Keratinocyte (primary cell): ENCODE measurements around the gene PHF2. TPM values are rescaled to one million over a fixed set of nuclear protein-coding genes. Genes with fewer than 3 reads are reported as not detected.

Experiments
- DNase-seq: peaks from one replicate; pipeline ENCODE4 v3.0.0-alpha.2; 2011; ENCODE audit warnings: low read depth, missing footprints, low spot score
- FAIRE-seq: peaks from 2 replicates; lab custom pipeline; 2011; peaks lifted over from hg19 to GRCh38; lab: Jason Lieb, UNC
- H2AFZ ChIP-seq: 2 replicates; pipeline ENCODE4 v1.6.0; 2012; ENCODE audit warnings: low read length, control low read depth, inconsistent platforms; ENCODE audit not compliant: control insufficient read depth
- H3K27ac ChIP-seq: 2 replicates; pipeline ENCODE4 v1.5.1; 2011; ENCODE audit warnings: low read length; ENCODE audit not compliant: control insufficient read depth, insufficient read depth
- H3K27me3 ChIP-seq: 3 replicates; pipeline ENCODE4 v1.6.0; 2011; ENCODE audit warnings: low read length; ENCODE audit not compliant: control insufficient read depth, insufficient read depth; ENCODE audit errors: extremely low read depth
- H3K36me3 ChIP-seq, 2 experiments: 2 replicates in 1 of 2; 3 replicates in 1 of 2; pipeline ENCODE4 v1.5.1; 2011; ENCODE audit warnings: low read length in 2 of 2, mild to moderate bottlenecking in 1 of 2; ENCODE audit not compliant: control insufficient read depth in 2 of 2, insufficient read depth in 2 of 2; ENCODE audit errors: extremely low read depth in 1 of 2
- H3K4me1 ChIP-seq: 3 replicates; pipeline ENCODE4 v1.5.1; 2011; ENCODE audit warnings: low read length; ENCODE audit not compliant: control insufficient read depth, insufficient read depth; ENCODE audit errors: extremely low read depth
- H3K4me2 ChIP-seq: 3 replicates; pipeline ENCODE4 v1.6.0; 2011; ENCODE audit warnings: low read depth, low read length; ENCODE audit not compliant: control insufficient read depth, insufficient read depth; ENCODE audit errors: extremely low read depth
- H3K4me3 ChIP-seq, 3 experiments: fragments of 200-600 bp in 1 of 3; sonication (generic) in 1 of 3; 2 replicates in 2 of 3; 3 replicates in 1 of 3; pipeline ENCODE4 v1.5.1; 2011 to 2016; ENCODE audit warnings: low read length in 3 of 3, mild to moderate bottlenecking in 3 of 3, control low read depth in 2 of 3, inconsistent platforms in 1 of 3, low read depth in 1 of 3, mixed read lengths in 1 of 3, mixed run types in 1 of 3, moderate library complexity in 1 of 3; ENCODE audit not compliant: control insufficient read depth in 2 of 3, insufficient read depth in 2 of 3; ENCODE audit errors: extremely low read depth in 1 of 3
- H3K79me2 ChIP-seq: 2 replicates; pipeline ENCODE4 v1.6.0; 2012; ENCODE audit warnings: low read length; ENCODE audit not compliant: control insufficient read depth, insufficient read depth
- H3K9ac ChIP-seq: 3 replicates; pipeline ENCODE4 v1.6.0; 2011; ENCODE audit warnings: low read length; ENCODE audit not compliant: control insufficient read depth, insufficient read depth; ENCODE audit errors: extremely low read depth
- H3K9me1 ChIP-seq: 3 replicates; pipeline ENCODE4 v1.6.0; 2011; ENCODE audit warnings: low read length; ENCODE audit not compliant: control insufficient read depth, insufficient read depth; ENCODE audit errors: extremely low read depth
- H3K9me3 ChIP-seq: 2 replicates; pipeline ENCODE4 v1.5.1; 2012; ENCODE audit warnings: low read depth, low read length; ENCODE audit not compliant: control insufficient read depth
- H4K20me1 ChIP-seq: 3 replicates; pipeline ENCODE4 v1.6.0; 2011; ENCODE audit warnings: low read length; ENCODE audit not compliant: control insufficient read depth, insufficient read depth; ENCODE audit errors: extremely low read depth
- CTCF ChIP-seq, 3 experiments: IDR thresholded peaks in 1 of 3; conservative IDR thresholded peaks in 1 of 3; optimal IDR thresholded peaks in 1 of 3; 2 replicates in 2 of 3; 3 replicates in 1 of 3; pipeline versions ENCODE3 to v1.5.1; 2011; ENCODE audit warnings: low read length in 3 of 3, mild to moderate bottlenecking in 3 of 3, moderate library complexity in 2 of 3, control low read depth in 1 of 3, inconsistent platforms in 1 of 3; ENCODE audit not compliant: insufficient read depth in 2 of 3; ENCODE audit errors: extremely low read depth in 1 of 3
- EZH2 ChIP-seq: IDR thresholded peaks from one replicate; pipeline ENCODE4 v1.6.1; 2012; ENCODE audit warnings: inconsistent platforms, mild to moderate bottlenecking, low read length, moderate library complexity
- dilution Hi-C: fragments of 300-500 bp; cut with MboI; formaldehyde crosslinking; loops from one replicate; pipeline ENCODE4 v1.7.0; 2020; ENCODE audit warnings: low sequenced_read_pairs; ENCODE audit not compliant: extremely low pct_ligation_motif_present
- polyA plus RNA-seq, 5 experiments: library from polyadenylated mRNA; depleted of rRNA in 3 of 5; stranded (reverse) in 3 of 5; stranded (forward) in 1 of 5; unstranded in 1 of 5; fragments of >200 nt; gene quantifications; 1 replicate in 1 of 5; 2 replicates in 3 of 5; 3 replicates in 1 of 5; pipeline versions ENCODE4 v1.2.1 to v1.2.3, GENCODE V29; 2011 to 2012; ENCODE audit warnings: missing spikeins in 2 of 5, low read depth in 1 of 5, low replicate concordance in 1 of 5

PHF2 gene
- polyA plus RNA-seq, 1 donor (not counting 4 experiments of a cell fraction or from before 2014, with no cell fraction given), result 5.1 TPM

GRCh38 chr9:93724852-93725251 is 148.5 kb downstream of the PHF2 start:
- DNase-seq, result no peak
- no peaks in the 10 kb centered on the region for H3K36me3 ChIP-seq
- TF ChIP-seq CTCF (optimal IDR thresholded peaks at IDR 0.05 in 1 of 3, IDR thresholded peaks at IDR 0.05 in 1 of 3, conservative IDR thresholded peaks at IDR 0.05 in 1 of 3; ENCODE audit: extremely low read depth in 1 of 3, insufficient read depth in 2 of 3, low read length in 3 of 3) (no peak), EZH2 (no peak)
- dilution Hi-C loops, result no loop called here
- no peaks in the 10 kb centered on the region for H3K9me1 ChIP-seq
- no peak overlapping the region for H3K4me3 ChIP-seq
- no peaks in the 10 kb centered on the region for H3K79me2 ChIP-seq
- no peaks in the 10 kb centered on the region for H3K27me3 ChIP-seq
- no peaks in the 10 kb centered on the region for H4K20me1 ChIP-seq
- no peaks in the 10 kb centered on the region for H3K9me3 ChIP-seq
- H3K9ac ChIP-seq, result no peak overlapping the region
- H3K4me1 ChIP-seq, result no peaks in the 10 kb centered on the region
- H3K27ac ChIP-seq, result no peak overlapping the region
- no peak overlapping the region for H3K4me2 ChIP-seq
- H2AFZ ChIP-seq, result no peak overlapping the region
- no peak for FAIRE-seq

GRCh38 chr9:93725382-93725781 is 149.0 kb downstream of the PHF2 start:
- Histone ChIP-seq H3K9me1 (no peaks in the 10 kb centered on the region), H3K4me2 (no peak overlapping the region), H3K36me3 (no peaks in the 10 kb centered on the region), H4K20me1 (no peaks in the 10 kb centered on the region), H2AFZ (no peak overlapping the region), H3K9ac (no peak overlapping the region), H3K4me3 (no peak overlapping the region), H3K27ac (no peak overlapping the region), H3K79me2 (no peaks in the 10 kb centered on the region), H3K9me3 (no peaks in the 10 kb centered on the region), H3K4me1 (no peaks in the 10 kb centered on the region), H3K27me3 (no peaks in the 10 kb centered on the region)
- DNase-seq, result no peak
- dilution Hi-C loops, result no loop called here
- TF ChIP-seq EZH2, result no peak
- TF ChIP-seq CTCF (optimal IDR thresholded peaks at IDR 0.05 in 1 of 3, IDR thresholded peaks at IDR 0.05 in 1 of 3, conservative IDR thresholded peaks at IDR 0.05 in 1 of 3; ENCODE audit: extremely low read depth in 1 of 3, insufficient read depth in 2 of 3, low read length in 3 of 3), result no peak
- FAIRE-seq, result no peak
